Endodermal cell (in vitro differentiated cells): Measurements from ENCODE around the gene AIF1L. TPM values are rescaled to one million over a fixed set of nuclear protein-coding genes. Genes with fewer than 3 reads are reported as not detected.

ENCODE experiments used
- DNase-seq: peaks from one replicate; pipeline ENCODE4 v3.0.0-alpha.2; 2017
- H3K27ac ChIP-seq: 2 replicates; pipeline ENCODE4 v1.5.1; 2013; ENCODE audit warnings: mild to moderate bottlenecking, low read depth, low read length, moderate library complexity
- H3K27me3 ChIP-seq: 2 replicates; pipeline ENCODE4 v1.6.1; 2013; ENCODE audit warnings: mild to moderate bottlenecking, low read length, moderate library complexity; ENCODE audit not compliant: insufficient read depth, control insufficient read depth, poor library complexity, severe bottlenecking
- H3K36me3 ChIP-seq: 2 replicates; pipeline ENCODE4 v1.7.0; 2013; ENCODE audit warnings: mild to moderate bottlenecking, low read length, moderate library complexity; ENCODE audit not compliant: control insufficient read depth, insufficient read depth
- H3K4me1 ChIP-seq: one replicate; pipeline ENCODE4 v1.7.0; 2013; ENCODE audit warnings: low read length; ENCODE audit not compliant: control insufficient read depth, insufficient read depth
- H3K4me3 ChIP-seq: 2 replicates; pipeline ENCODE4 v1.5.1; 2013; ENCODE audit warnings: mild to moderate bottlenecking, low read length, moderate library complexity
- H3K9ac ChIP-seq: 2 replicates; pipeline ENCODE4 v1.6.1; 2013; ENCODE audit warnings: mild to moderate bottlenecking, low read length, moderate library complexity; ENCODE audit not compliant: poor library complexity, severe bottlenecking; ENCODE audit errors: extremely low read depth
- H3K9me3 ChIP-seq: 2 replicates; pipeline ENCODE4 v1.6.1; 2013; ENCODE audit warnings: mild to moderate bottlenecking, low read length, moderate library complexity; ENCODE audit not compliant: control insufficient read depth
- H3K27ac Mint-ChIP-seq: 2 replicates; pipeline ENCODE4 v1.8.0; 2020; ENCODE audit warnings: mixed read lengths
- H3K27me3 Mint-ChIP-seq: 2 replicates; pipeline ENCODE4 v1.8.0; 2021; ENCODE audit warnings: mild to moderate bottlenecking, mixed read lengths; ENCODE audit not compliant: insufficient read depth
- H3K36me3 Mint-ChIP-seq: 2 replicates; pipeline ENCODE4 v1.8.0; 2020; ENCODE audit warnings: low read depth, mixed read lengths
- H3K4me1 Mint-ChIP-seq: 2 replicates; pipeline ENCODE4 v1.8.0; 2020; ENCODE audit warnings: mixed read lengths
- H3K4me3 Mint-ChIP-seq: 2 replicates; pipeline ENCODE4 v1.8.0; 2020; ENCODE audit warnings: mild to moderate bottlenecking, moderate library complexity, mixed read lengths
- H3K9me3 Mint-ChIP-seq: 2 replicates; pipeline ENCODE4 v1.8.0; 2020; ENCODE audit warnings: mild to moderate bottlenecking, mixed read lengths
- WGBS, 2 experiments: methylation state at CpG; one replicate each; pipeline versions ENCODE4 v1.1.5 to v1.1.7; 2013; ENCODE audit warnings: missing lambda C conversion rate in 2 of 2, mixed read lengths in 1 of 2; ENCODE audit not compliant: insufficient coverage in 1 of 2, insufficient read length in 1 of 2; 5-methylcytosine and 5-hydroxymethylcytosine counted together
- total RNA-seq, 2 donors: library from RNA; stranded (reverse); fragmentation: NEBNext Ultra II Directional in 1 of 2; extraction: Animal tissue kit (Norgen Biotek cat#: 25700) in 1 of 2; gene quantifications; 2 replicates in 1 of 2; 3 replicates in 1 of 2; pipeline ENCODE4 v1.2.1, GENCODE V29; 2021
- TF ChIP-seq, protein P1 (sequence below): fragments of 200-600 bp; sonication (generic); conservative IDR thresholded peaks from 2 replicates; pipeline ENCODE4 v1.5.0; 2021; ENCODE audit warnings: antibody characterized with exemption, mild to moderate bottlenecking

Gene AIF1L
- total RNA-seq, 2 donors from 2014 or later = 93.4 to 117 TPM

GRCh38 chr9:131161585-131161984, 65.3 kb downstream of the AIF1L start:
- no peak overlapping the region for H3K4me3 Mint-ChIP-seq
- WGBS, 2 experiments = 92 to 97% methylated on average over 4 to 6 of the region's 6 CpGs
- no peaks in the 10 kb centered on the region for H3K27me3 ChIP-seq
- no peaks in the 10 kb centered on the region for H3K4me1 ChIP-seq
- H3K4me3 ChIP-seq = no peak overlapping the region
- H3K27me3 Mint-ChIP-seq = no peaks in the 10 kb centered on the region
- TF ChIP-seq, protein P1, sequence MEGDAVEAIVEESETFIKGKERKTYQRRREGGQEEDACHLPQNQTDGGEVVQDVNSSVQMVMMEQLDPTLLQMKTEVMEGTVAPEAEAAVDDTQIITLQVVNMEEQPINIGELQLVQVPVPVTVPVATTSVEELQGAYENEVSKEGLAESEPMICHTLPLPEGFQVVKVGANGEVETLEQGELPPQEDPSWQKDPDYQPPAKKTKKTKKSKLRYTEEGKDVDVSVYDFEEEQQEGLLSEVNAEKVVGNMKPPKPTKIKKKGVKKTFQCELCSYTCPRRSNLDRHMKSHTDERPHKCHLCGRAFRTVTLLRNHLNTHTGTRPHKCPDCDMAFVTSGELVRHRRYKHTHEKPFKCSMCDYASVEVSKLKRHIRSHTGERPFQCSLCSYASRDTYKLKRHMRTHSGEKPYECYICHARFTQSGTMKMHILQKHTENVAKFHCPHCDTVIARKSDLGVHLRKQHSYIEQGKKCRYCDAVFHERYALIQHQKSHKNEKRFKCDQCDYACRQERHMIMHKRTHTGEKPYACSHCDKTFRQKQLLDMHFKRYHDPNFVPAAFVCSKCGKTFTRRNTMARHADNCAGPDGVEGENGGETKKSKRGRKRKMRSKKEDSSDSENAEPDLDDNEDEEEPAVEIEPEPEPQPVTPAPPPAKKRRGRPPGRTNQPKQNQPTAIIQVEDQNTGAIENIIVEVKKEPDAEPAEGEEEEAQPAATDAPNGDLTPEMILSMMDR = no peak
- H3K9me3 Mint-ChIP-seq = no peaks in the 10 kb centered on the region
- no peak overlapping the region for H3K27ac ChIP-seq
- H3K9me3 ChIP-seq = no peaks in the 10 kb centered on the region
- peaks cover 18% of the 10 kb centered on the region for H3K4me1 Mint-ChIP-seq
- peaks cover 61% of the 10 kb centered on the region for H3K36me3 Mint-ChIP-seq
- peaks cover 66% of the 10 kb centered on the region for H3K36me3 ChIP-seq
- H3K27ac Mint-ChIP-seq = peak overlapping the region; percentile 83
- H3K9ac ChIP-seq = no peak overlapping the region
- DNase-seq = no peak

- no peak overlapping the region for H3K27ac ChIP-seq
- 80% methylated on average over 3 to 4 of the region's 4 CpGs for WGBS, 2 experiments
- H3K9me3 Mint-ChIP-seq = no peaks in the 10 kb centered on the region
- TF ChIP-seq, protein P1 = no peak
- no peak overlapping the region for H3K4me3 ChIP-seq
- peak; percentile 67 for DNase-seq
- no peaks in the 10 kb centered on the region for H3K9me3 ChIP-seq
- H3K4me1 Mint-ChIP-seq = peaks cover 18% of the 10 kb centered on the region
- H3K36me3 ChIP-seq = peaks cover 69% of the 10 kb centered on the region
- peaks cover 59% of the 10 kb centered on the region for H3K36me3 Mint-ChIP-seq
- peak overlapping the region; percentile 0 for H3K4me3 Mint-ChIP-seq
- no peak overlapping the region for H3K9ac ChIP-seq
- H3K27me3 Mint-ChIP-seq = no peaks in the 10 kb centered on the region
- no peaks in the 10 kb centered on the region for H3K27me3 ChIP-seq
- no peaks in the 10 kb centered on the region for H3K4me1 ChIP-seq
- H3K27ac Mint-ChIP-seq = peak overlapping the region; percentile 83
Observed at GRCh38 chr9:131162886-131163285, 66.6 kb downstream of the AIF1L start.

DNA sequence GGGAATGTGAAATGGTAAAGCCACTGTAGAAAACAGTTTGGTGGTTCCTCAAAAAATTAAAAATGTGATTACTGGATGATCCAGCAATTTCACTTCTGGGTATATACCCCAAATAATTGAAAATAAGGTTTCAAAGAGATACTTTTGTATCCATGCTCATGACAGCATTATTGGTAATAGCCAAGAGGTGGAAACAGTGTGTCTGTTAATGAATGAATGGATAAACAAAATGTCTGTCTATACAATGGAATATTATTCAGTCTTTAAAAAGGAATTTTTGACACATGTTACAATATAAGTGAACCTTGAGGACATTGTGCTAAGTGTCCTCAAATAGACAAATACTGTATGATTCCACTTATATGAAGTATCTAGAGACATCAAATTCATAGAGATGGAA, 69.2 kb downstream of the AIF1L start:
- Histone ChIP-seq H3K4me1 (no peaks in the 10 kb centered on the region), H3K9ac (no peak overlapping the region), H3K36me3 (peaks cover 58% of the 10 kb centered on the region), H3K27me3 (no peaks in the 10 kb centered on the region), H3K4me3 (no peak overlapping the region), H3K27ac (no peak overlapping the region), H3K9me3 (no peaks in the 10 kb centered on the region)
- peaks cover 56% of the 10 kb centered on the region for H3K36me3 Mint-ChIP-seq
- H3K4me3 Mint-ChIP-seq = no peak overlapping the region
- peaks cover 18% of the 10 kb centered on the region for H3K4me1 Mint-ChIP-seq
- H3K27me3 Mint-ChIP-seq = no peaks in the 10 kb centered on the region
- TF ChIP-seq, protein P1 = no peak
- DNase-seq = no peak
- no peaks in the 10 kb centered on the region for H3K9me3 Mint-ChIP-seq
- no peak overlapping the region for H3K27ac Mint-ChIP-seq
